HG02970 (cell line): Measurements from ENCODE around the gene KCNH8.

Experiments
- ATAC-seq: cut with Tn5 transposase; IDR thresholded peaks from one replicate; pipeline ENCODE4 v1.9.1; 2021; ENCODE audit warnings: mild to moderate bottlenecking, moderate library complexity, moderate number of reproducible peaks; ENCODE audit not compliant: unreplicated experiment, low FRiP score

Gene KCNH8

DNA sequence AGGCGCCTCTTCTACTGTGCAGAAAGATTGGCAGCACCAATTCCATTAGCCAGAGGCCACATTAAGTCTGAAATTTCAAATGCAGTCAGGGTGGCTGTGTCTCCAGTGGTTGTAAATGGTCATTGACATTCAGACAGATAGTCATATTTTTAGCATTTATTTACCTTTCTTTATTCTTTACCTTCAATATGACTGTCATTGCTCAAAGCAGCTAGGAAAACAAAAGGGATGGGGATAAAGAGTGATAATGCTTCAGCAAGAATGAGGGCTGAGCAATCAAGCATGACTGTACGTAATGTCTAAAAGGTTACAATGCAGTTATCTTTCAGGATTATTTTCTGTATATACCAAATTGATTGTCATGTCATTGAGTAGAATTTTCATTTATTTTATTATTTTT lies 425.3 kb downstream of the KCNH8 start:
- no peak for ATAC-seq

DNA sequence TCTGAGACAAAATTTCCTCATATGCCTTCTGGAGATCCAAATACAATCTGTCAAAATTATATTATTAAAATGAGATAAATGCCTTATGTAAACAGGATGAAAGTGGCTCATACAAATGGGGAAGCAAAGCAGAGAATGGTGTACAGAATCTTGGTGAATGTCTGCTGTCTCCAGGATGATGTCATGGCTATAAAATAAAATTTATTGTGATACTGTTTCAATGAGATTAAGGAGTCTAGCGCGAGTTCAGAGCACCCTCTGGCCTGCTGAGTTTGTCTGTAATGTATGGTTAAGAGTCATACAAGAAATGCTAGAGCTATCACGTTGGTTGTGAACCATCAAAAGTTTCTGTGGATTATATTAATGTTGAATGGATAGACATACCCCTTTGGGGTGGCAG lies 426.0 kb downstream of the KCNH8 start:
- ATAC-seq = no peak

DNA sequence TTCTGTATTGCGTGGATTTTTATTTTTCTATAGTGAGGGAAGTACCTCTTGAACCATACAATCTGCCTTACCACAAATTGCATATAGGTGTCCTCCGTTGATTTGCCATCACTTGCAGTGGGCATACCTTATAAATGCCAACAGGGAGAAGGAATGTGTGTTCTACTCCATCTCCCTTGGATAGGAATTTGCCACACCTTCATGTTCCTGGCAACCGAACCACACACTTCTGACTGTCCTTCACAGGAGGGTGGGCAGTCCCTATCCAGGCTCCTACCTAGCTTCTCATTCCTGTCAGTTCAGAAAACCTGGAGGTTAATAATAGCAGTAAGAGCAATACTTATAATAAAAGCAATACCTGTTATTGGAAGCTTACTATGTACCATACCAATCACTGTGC lies 428.0 kb downstream of the KCNH8 start:
- ATAC-seq = no peak
